ENCODE measurements around the gene IREB2.
"Not testable (repeated sequence)": the region's sequence is repeated elsewhere in the genome, so short reads cannot be mapped to it uniquely, and the experiment has no call there.

The IREB2 gene

GRCh38 chr15:78536134-78536533, 98.1 kb downstream of the IREB2 start:
- DNase-seq (ENCODE audit: low read depth): no peak
- no peak overlapping the region for H3K4me3 ChIP-seq (ENCODE audit: control insufficient read depth, low read depth, low read length)
- TF ChIP-seq CTCF (IDR thresholded peaks at IDR 0.05; ENCODE audit: control insufficient read depth, insufficient read depth, low read depth, low read length, missing control alignments): no peak

GRCh38 chr15:78537266-78537905, 99.4 kb downstream of the IREB2 start:
- DNase-seq (ENCODE audit: low read depth): no peak
- no peak overlapping the region for H3K4me3 ChIP-seq (ENCODE audit: control insufficient read depth, low read depth, low read length)
- no peak for TF ChIP-seq CTCF (IDR thresholded peaks at IDR 0.05; ENCODE audit: control insufficient read depth, insufficient read depth, low read depth, low read length, missing control alignments)

- no peak overlapping the region for H3K4me3 ChIP-seq (ENCODE audit: control insufficient read depth, low read depth, low read length)
- no peak for TF ChIP-seq CTCF (IDR thresholded peaks at IDR 0.05; ENCODE audit: control insufficient read depth, insufficient read depth, low read depth, low read length, missing control alignments)
- DNase-seq (ENCODE audit: low read depth): no peak
These were observed 100.3 kb downstream of the IREB2 start for GRCh38 chr15:78538358-78538757.

- peak overlapping the region; percentile 75 for H3K4me3 ChIP-seq (ENCODE audit: control insufficient read depth, low read depth, low read length)
- not testable (repeated sequence) for DNase-seq (ENCODE audit: low read depth)
These were observed 101.6 kb downstream of the IREB2 start for GRCh38 chr15:78539464-78540140.

GRCh38 chr15:78540141-78540870, 102.3 kb downstream of the IREB2 start, which contains the start of gene PSMA4:
PSMA4 (plus strand) TSS chr15:78540444; CDS start chr15:78541928, 1,484 bp downstream.
- H3K4me3 ChIP-seq (ENCODE audit: control insufficient read depth, low read depth, low read length): peak within 1 kb of the TSS; percentile 75
- TF ChIP-seq CTCF (IDR thresholded peaks at IDR 0.05; ENCODE audit: control insufficient read depth, insufficient read depth, low read depth, low read length, missing control alignments): no peak
- DNase-seq (ENCODE audit: low read depth): peak; percentile 27

GRCh38 chr15:78540871-78541743, 103.1 kb downstream of the IREB2 start:
- DNase-seq (ENCODE audit: low read depth): no peak
- TF ChIP-seq CTCF (IDR thresholded peaks at IDR 0.05; ENCODE audit: control insufficient read depth, insufficient read depth, low read depth, low read length, missing control alignments): no peak
- peak overlapping the region; percentile 75 for H3K4me3 ChIP-seq (ENCODE audit: control insufficient read depth, low read depth, low read length)

Measured in AG09309 (cell line).